Glutamatergic neuron (in vitro differentiated cells): ENCODE measurements around the gene PTPRT. TPM values are rescaled to one million over a fixed set of nuclear protein-coding genes. Genes with fewer than 3 reads are reported as not detected.

ENCODE experiments used
- DNase-seq: peaks from one replicate; pipeline ENCODE4 v3.0.0; 2022
- H3K27ac Mint-ChIP-seq: one replicate; pipeline ENCODE4 v1.8.0; 2020; ENCODE audit warnings: mild to moderate bottlenecking, mixed read lengths, inconsistent platforms; ENCODE audit not compliant: unreplicated experiment
- H3K27me3 Mint-ChIP-seq: one replicate; pipeline ENCODE4 v1.8.0; 2020; ENCODE audit warnings: mild to moderate bottlenecking, moderate library complexity, mixed read lengths, inconsistent platforms; ENCODE audit not compliant: unreplicated experiment
- H3K36me3 Mint-ChIP-seq: one replicate; pipeline ENCODE4 v1.8.0; 2020; ENCODE audit warnings: mild to moderate bottlenecking, mixed read lengths, inconsistent platforms; ENCODE audit not compliant: unreplicated experiment
- H3K4me1 Mint-ChIP-seq: one replicate; pipeline ENCODE4 v1.8.0; 2020; ENCODE audit warnings: mild to moderate bottlenecking, low read depth, mixed read lengths, inconsistent platforms; ENCODE audit not compliant: unreplicated experiment
- H3K4me3 Mint-ChIP-seq: one replicate; pipeline ENCODE4 v1.8.0; 2020; ENCODE audit warnings: mild to moderate bottlenecking, mixed read lengths, inconsistent platforms; ENCODE audit not compliant: unreplicated experiment
- H3K9me3 Mint-ChIP-seq: one replicate; pipeline ENCODE4 v1.8.0; 2020; ENCODE audit warnings: mild to moderate bottlenecking, moderate library complexity, mixed read lengths, inconsistent platforms; ENCODE audit not compliant: unreplicated experiment
- CTCF ChIP-seq: fragments of 200-600 bp; sonication (generic); IDR thresholded peaks from one replicate; pipeline ENCODE4 v1.5.0; 2021; ENCODE audit not compliant: partially characterized antibody, unreplicated experiment
- total RNA-seq: library from RNA; stranded (reverse); fragmentation: NEBNext Ultra II Directional; extraction: Animal tissue kit (Norgen Biotek cat#: 25700); gene quantifications from one replicate; pipeline ENCODE4 v1.2.1, GENCODE V29; 2021; ENCODE audit not compliant: unreplicated experiment

Gene PTPRT
- total RNA-seq, 1 donor from 2014 or later = 1.9 TPM

DNA sequence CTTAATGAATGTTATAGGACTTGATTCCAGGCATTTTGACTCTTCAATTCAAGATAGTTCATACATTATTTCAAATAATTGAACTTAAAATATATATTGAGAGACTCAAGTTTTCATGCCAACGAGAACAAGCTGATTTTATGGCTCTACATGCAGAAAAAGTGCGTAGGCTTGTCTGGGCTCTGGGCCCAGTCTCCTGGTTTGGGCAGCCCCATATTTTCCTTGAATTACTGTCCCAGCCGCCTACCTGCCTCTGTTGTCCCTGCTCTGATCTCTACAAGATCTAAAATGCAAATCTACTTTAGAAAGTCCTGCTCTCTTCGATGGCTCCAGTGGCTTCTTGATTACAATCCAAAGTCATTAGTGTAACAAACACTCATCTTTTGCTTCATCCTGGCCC is 1034.1 kb downstream of the PTPRT start:
- H3K4me1 Mint-ChIP-seq = peaks cover 5% of the 10 kb centered on the region
- H3K9me3 Mint-ChIP-seq = no peaks in the 10 kb centered on the region
- no peaks in the 10 kb centered on the region for H3K36me3 Mint-ChIP-seq
- no peak for DNase-seq
- no peak overlapping the region for H3K27ac Mint-ChIP-seq
- peaks cover 3% of the 10 kb centered on the region for H3K27me3 Mint-ChIP-seq
- no peak overlapping the region for H3K4me3 Mint-ChIP-seq
- TF ChIP-seq CTCF = no peak

- H3K9me3 Mint-ChIP-seq = no peaks in the 10 kb centered on the region
Measured at GRCh38 chr20:42152575-42152974, 1037.1 kb downstream of the PTPRT start.

GRCh38 chr20:42150230-42150629 is 1039.5 kb downstream of the PTPRT start:
- Mint-ChIP-seq H3K36me3 (no peaks in the 10 kb centered on the region), H3K27ac (no peak overlapping the region), H3K27me3 (no peaks in the 10 kb centered on the region), H3K9me3 (no peaks in the 10 kb centered on the region), H3K4me1 (peaks cover 8% of the 10 kb centered on the region), H3K4me3 (no peak overlapping the region)
- peak; percentile 52 for DNase-seq
- TF ChIP-seq CTCF = no peak

More at GRCh38 chr20:42152575-42152974, 1037.1 kb downstream of the PTPRT start:
- H3K27me3 Mint-ChIP-seq = peaks cover 1% of the 10 kb centered on the region
- no peak overlapping the region for H3K27ac Mint-ChIP-seq
- no peaks in the 10 kb centered on the region for H3K36me3 Mint-ChIP-seq
- H3K4me1 Mint-ChIP-seq = peaks cover 8% of the 10 kb centered on the region
- no peak for DNase-seq
- H3K4me3 Mint-ChIP-seq = no peak overlapping the region
- TF ChIP-seq CTCF = no peak

DNA sequence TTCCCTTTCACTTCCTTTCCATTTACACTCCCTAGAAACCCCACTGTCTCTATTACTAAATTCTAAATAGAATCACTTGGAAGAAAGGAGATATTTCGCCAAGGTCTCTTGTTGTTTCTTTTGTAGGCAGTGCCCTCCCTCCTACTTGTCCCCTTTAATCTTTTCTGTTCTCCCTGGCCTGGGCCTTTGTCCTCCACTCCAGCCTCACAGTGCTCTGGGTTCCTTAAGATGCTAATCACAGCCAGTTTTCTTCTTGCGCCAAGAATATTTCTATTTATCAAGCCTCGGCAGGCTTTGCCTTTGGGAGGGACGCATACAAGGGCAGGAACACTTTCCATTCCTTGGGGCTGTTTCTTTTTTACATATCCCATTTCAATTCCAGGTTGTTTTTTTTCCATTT is 1051.0 kb downstream of the PTPRT start:
- H3K27ac Mint-ChIP-seq = no peak overlapping the region
- no peak for DNase-seq
- H3K4me1 Mint-ChIP-seq = no peaks in the 10 kb centered on the region
- no peaks in the 10 kb centered on the region for H3K27me3 Mint-ChIP-seq
- peaks cover 1% of the 10 kb centered on the region for H3K9me3 Mint-ChIP-seq
- H3K4me3 Mint-ChIP-seq = no peak overlapping the region
- no peak for TF ChIP-seq CTCF
- H3K36me3 Mint-ChIP-seq = peaks cover 4% of the 10 kb centered on the region

DNA sequence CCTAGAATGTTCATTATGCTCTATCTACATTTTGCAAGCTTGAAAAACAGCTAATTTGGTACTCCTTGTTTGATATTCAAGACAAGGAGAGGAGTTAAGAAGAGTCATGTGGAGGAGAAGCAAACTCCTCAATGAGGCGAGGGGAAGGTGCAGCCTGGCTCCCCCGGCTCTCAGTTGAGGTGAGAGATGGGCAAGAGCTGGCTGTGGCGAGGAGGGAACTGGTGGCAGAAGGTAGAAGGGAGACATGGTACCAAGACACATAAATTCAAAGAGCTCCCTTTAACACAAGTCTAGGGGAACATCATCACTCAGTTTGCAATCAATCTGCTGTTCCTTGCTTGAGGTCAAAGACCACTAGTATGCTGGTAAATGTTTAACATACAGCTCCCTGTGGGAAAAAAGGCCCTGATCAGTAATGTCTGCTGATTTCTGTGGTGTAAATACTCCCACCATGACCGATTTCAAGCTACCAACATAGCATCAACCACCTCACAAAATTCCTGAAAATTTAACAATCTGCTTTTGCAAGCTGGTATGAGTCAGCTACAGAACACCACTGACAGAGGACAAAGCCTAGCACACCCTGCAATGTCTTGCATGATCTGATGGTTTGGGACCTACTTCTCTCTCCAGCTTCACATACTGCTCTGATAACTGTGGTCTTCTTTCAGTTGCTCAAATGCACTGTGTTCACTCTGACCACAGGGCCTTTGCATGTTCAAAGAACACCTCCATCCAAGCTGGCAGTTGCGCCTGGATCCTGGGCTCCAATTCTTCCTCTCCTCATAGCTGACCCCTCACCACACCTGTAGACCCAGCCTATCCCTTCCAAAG is 1055.2 kb downstream of the PTPRT start:
- Mint-ChIP-seq H3K4me3 (no peak overlapping the region), H3K9me3 (no peaks in the 10 kb centered on the region), H3K27ac (no peak overlapping the region), H3K4me1 (no peaks in the 10 kb centered on the region), H3K27me3 (no peaks in the 10 kb centered on the region), H3K36me3 (no peaks in the 10 kb centered on the region)
- DNase-seq = no peak
- TF ChIP-seq CTCF = no peak
